OCI-LY1 (cell line): Measurements from ENCODE around the gene RREB1.

Experiments used
- EZH2 ChIP-seq: fragments of 200-600 bp; sonication (generic), shearing (Covaris generic); IDR thresholded peaks from 2 replicates; pipeline ENCODE4 v1.8.0; 2017; ENCODE audit warnings: borderline replicate concordance, mixed run types, mild to moderate bottlenecking, antibody characterized with exemption, low read length, moderate library complexity, mixed read lengths
- TF ChIP-seq, protein P1 (sequence below): fragments of 200-600 bp; sonication (generic), shearing (Covaris generic); IDR thresholded peaks from 2 replicates; pipeline ENCODE4 v1.5.1; 2017; ENCODE audit warnings: mild to moderate bottlenecking, antibody characterized with exemption, low read length, moderate library complexity, mixed read lengths

DNA sequence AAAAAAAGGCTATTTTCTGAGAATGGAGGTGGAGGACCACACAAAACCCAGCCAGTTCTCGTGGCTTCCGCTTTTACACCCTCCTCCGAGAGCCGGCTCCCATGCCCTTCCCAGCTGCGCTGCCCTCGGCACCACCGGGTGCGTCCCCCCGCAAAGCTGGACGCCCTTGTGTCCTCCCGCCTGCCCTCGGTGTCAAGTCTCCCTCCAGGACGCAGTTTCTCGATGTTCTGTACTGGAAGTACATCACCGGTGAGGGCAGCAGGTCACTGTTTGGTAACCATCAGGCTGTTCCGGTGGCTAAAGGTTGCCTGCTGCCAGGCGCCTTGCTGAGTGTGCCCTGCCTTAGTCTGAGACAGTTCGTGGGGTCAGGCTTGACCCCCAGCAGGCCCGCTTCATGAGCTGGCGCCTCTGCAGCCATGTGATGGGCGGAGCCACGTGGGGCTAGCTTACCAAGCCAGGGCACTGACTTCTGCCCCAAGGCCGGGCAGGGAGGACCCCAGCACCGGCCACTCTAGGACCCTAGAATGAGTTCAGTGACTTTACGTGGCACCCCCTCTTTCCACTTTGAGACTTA lies 34.6 kb downstream of the RREB1 start:
- TF ChIP-seq EZH2: no peak
- TF ChIP-seq, protein P1, sequence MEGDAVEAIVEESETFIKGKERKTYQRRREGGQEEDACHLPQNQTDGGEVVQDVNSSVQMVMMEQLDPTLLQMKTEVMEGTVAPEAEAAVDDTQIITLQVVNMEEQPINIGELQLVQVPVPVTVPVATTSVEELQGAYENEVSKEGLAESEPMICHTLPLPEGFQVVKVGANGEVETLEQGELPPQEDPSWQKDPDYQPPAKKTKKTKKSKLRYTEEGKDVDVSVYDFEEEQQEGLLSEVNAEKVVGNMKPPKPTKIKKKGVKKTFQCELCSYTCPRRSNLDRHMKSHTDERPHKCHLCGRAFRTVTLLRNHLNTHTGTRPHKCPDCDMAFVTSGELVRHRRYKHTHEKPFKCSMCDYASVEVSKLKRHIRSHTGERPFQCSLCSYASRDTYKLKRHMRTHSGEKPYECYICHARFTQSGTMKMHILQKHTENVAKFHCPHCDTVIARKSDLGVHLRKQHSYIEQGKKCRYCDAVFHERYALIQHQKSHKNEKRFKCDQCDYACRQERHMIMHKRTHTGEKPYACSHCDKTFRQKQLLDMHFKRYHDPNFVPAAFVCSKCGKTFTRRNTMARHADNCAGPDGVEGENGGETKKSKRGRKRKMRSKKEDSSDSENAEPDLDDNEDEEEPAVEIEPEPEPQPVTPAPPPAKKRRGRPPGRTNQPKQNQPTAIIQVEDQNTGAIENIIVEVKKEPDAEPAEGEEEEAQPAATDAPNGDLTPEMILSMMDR: no peak
